HCT116 (cell line): ENCODE measurements around the gene POU2AF1. TPM values are rescaled to one million over a fixed set of nuclear protein-coding genes. Genes with fewer than 3 reads are reported as not detected.

Experiments
- ATAC-seq: fragments of 200-7000 bp; cut with Tn5 transposase; 2 replicates; pipeline ENCODE4 v1.9.1; 2020; ENCODE audit warnings: mild to moderate bottlenecking, moderate library complexity
- BruUV-seq: library from RNA; stranded (reverse); fragments of 400-500 nt; replicated peaks from 2 replicates; lab custom pipeline; 2021; lab: Mats Ljungman, UMichigan
- CTCF ChIA-PET: fragments of 300-600 bp; sonication (Branson Sonifier 250); formaldehyde crosslinking; loops from one replicate; lab custom pipeline; 2021; ENCODE audit warnings: antibody characterized with exemption; lab: Charles Lee
- POLR2A ChIA-PET: fragments of 300-600, 350-600 bp; sonication (Branson Sonifier 250); formaldehyde crosslinking; loops from one replicate; lab custom pipeline; 2021; ENCODE audit warnings: antibody characterized with exemption; lab: Charles Lee
- RAD21 ChIA-PET, 2 experiments: fragments of 300-600 bp; sonication (Branson Sonifier 250); formaldehyde crosslinking; loops; one replicate each; lab custom pipeline; 2023; ENCODE audit warnings: low total read pairs in 2 of 2; ENCODE audit not compliant: uncharacterized antibody in 2 of 2, unreplicated experiment in 2 of 2, low non-redundant PET in 1 of 2; lab: Charles Lee
- DNase-seq: peaks from one replicate; pipeline ENCODE4 v3.0.0-alpha.2; 2010; ENCODE audit warnings: low read depth, low spot score
- H2AFZ ChIP-seq: fragments of 200-600 bp; shearing (Covaris generic), sonication (generic); 2 replicates; pipeline ENCODE4 v1.6.1; 2017; ENCODE audit warnings: low read depth, mixed run types, mixed read lengths, antibody characterized with exemption, low read length; ENCODE audit not compliant: poor library complexity, severe bottlenecking
- H3K27ac ChIP-seq: 2 replicates; pipeline ENCODE4 v1.5.1; 2012; ENCODE audit warnings: low read depth, low read length
- H3K27me3 ChIP-seq: fragments of 200-600 bp; sonication (generic); 2 replicates; pipeline ENCODE4 v1.6.1; 2016; ENCODE audit warnings: mixed run types, low read length, mixed read lengths; ENCODE audit not compliant: insufficient read depth
- H3K36me3 ChIP-seq, 2 experiments: fragments of 200-500 bp in 1 of 2; fragments of 200-600 bp in 1 of 2; sonication (Bioruptor generic) in 1 of 2; sonication (generic) in 1 of 2; 2 replicates each; pipeline versions ENCODE4 v1.5.1 to v1.6.1; 2014 to 2016; ENCODE audit warnings: low read length in 2 of 2, inconsistent platforms in 1 of 2, mixed read lengths in 1 of 2, mixed run types in 1 of 2; ENCODE audit not compliant: insufficient read depth in 2 of 2, control insufficient read depth in 1 of 2
- H3K4me1 ChIP-seq, 2 experiments: fragments of 200-600 bp in 1 of 2; sonication (generic) in 1 of 2; 2 replicates each; pipeline versions ENCODE4 v1.5.1 to v1.6.1; 2012 to 2017; ENCODE audit warnings: low read length in 2 of 2, inconsistent platforms in 1 of 2, mild to moderate bottlenecking in 1 of 2, mixed read lengths in 1 of 2, mixed run types in 1 of 2, moderate library complexity in 1 of 2; ENCODE audit not compliant: insufficient read depth in 2 of 2, control insufficient read depth in 1 of 2
- H3K4me2 ChIP-seq: fragments of 200-600 bp; sonication (generic); 2 replicates; pipeline ENCODE4 v1.6.1; 2017; ENCODE audit warnings: mixed run types, low read length, mixed read lengths
- H3K4me3 ChIP-seq, 2 experiments: fragments of 200-600 bp in 1 of 2; sonication (generic) in 1 of 2; replicated peaks in 1 of 2; 2 replicates each; pipeline ENCODE4 v1.5.1; 2011 to 2016; ENCODE audit warnings: low read length in 2 of 2, control low read depth in 1 of 2, low read depth in 1 of 2, mild to moderate bottlenecking in 1 of 2, mixed read lengths in 1 of 2, mixed run types in 1 of 2
- H3K79me2 ChIP-seq: fragments of 200-600 bp; sonication (generic); 2 replicates; pipeline ENCODE4 v1.6.1; 2017; ENCODE audit warnings: mild to moderate bottlenecking, mixed run types, low read length, moderate library complexity, mixed read lengths; ENCODE audit not compliant: insufficient read depth
- H3K9ac ChIP-seq: fragments of 200-600 bp; sonication (generic); 2 replicates; pipeline ENCODE4 v1.6.1; 2016; ENCODE audit warnings: low read length, mixed read lengths
- H3K9me2 ChIP-seq: fragments of 200-600 bp; sonication (generic), shearing (Covaris generic); 2 replicates; pipeline ENCODE4 v1.6.1; 2017; ENCODE audit warnings: mixed run types, mild to moderate bottlenecking, moderate library complexity; ENCODE audit not compliant: insufficient read depth
- H3K9me3 ChIP-seq, 2 experiments: fragments of 200-500 bp in 1 of 2; fragments of 200-600 bp in 1 of 2; sonication (Bioruptor generic) in 1 of 2; sonication (generic) in 1 of 2; 2 replicates each; pipeline ENCODE4 v1.6.1; 2014 to 2017; ENCODE audit warnings: low read length in 2 of 2, mixed read lengths in 2 of 2, inconsistent platforms in 1 of 2, low read depth in 1 of 2, mild to moderate bottlenecking in 1 of 2, mixed run types in 1 of 2, moderate library complexity in 1 of 2; ENCODE audit not compliant: control insufficient read depth in 1 of 2, insufficient read depth in 1 of 2
- H4K20me1 ChIP-seq: fragments of 200-600 bp; sonication (generic), shearing (Covaris generic); 2 replicates; pipeline ENCODE4 v1.6.1; 2017; ENCODE audit warnings: mixed run types, mild to moderate bottlenecking, moderate library complexity; ENCODE audit not compliant: insufficient read depth
- CBX3 ChIP-seq: IDR thresholded peaks from 2 replicates; pipeline ENCODE4 v1.6.1; 2012; ENCODE audit warnings: low read depth
- CEBPB ChIP-seq: IDR thresholded peaks from 2 replicates; pipeline ENCODE4 v1.6.1; 2012; ENCODE audit warnings: low read depth
- ELF1 ChIP-seq: IDR thresholded peaks from 2 replicates; pipeline ENCODE4 v1.6.1; 2012; ENCODE audit warnings: low read depth, borderline replicate concordance
- EZH2 ChIP-seq: fragments of 200-600 bp; sonication (generic); IDR thresholded peaks from 2 replicates; pipeline ENCODE4 v1.6.1; 2017; ENCODE audit warnings: antibody characterized with exemption, mixed run types
- FOSL1 ChIP-seq: IDR thresholded peaks from 2 replicates; pipeline ENCODE4 v1.6.1; 2012; ENCODE audit warnings: low read depth
- POLR2A ChIP-seq: IDR thresholded peaks from 2 replicates; pipeline ENCODE4 v1.7.0; 2011; ENCODE audit warnings: borderline replicate concordance; ENCODE audit not compliant: insufficient read depth, insufficient read length; ENCODE audit errors: extremely low read depth
- RAD21 ChIP-seq: IDR thresholded peaks from 2 replicates; pipeline ENCODE4 v1.6.1; 2012; ENCODE audit warnings: low read depth, mild to moderate bottlenecking
- SRF ChIP-seq: IDR thresholded peaks from 2 replicates; pipeline ENCODE4 v1.6.1; 2012; ENCODE audit warnings: low read depth
- YY1 ChIP-seq: IDR thresholded peaks from 2 replicates; pipeline ENCODE4 v1.6.1; 2011; ENCODE audit warnings: low read length, low read depth, moderate library complexity, mild to moderate bottlenecking; ENCODE audit not compliant: insufficient replicate concordance; ENCODE audit errors: extremely low read depth
- ZFX ChIP-seq: fragments of 450-650 bp; IDR thresholded peaks from 2 replicates; pipeline ENCODE4 v1.6.1; 2017
- ZNF274 ChIP-seq: fragments of 200-500 bp; sonication (Bioruptor generic); IDR thresholded peaks from 2 replicates; pipeline ENCODE4 v1.6.1; 2014; ENCODE audit warnings: mild to moderate bottlenecking, low read depth, low read length, inconsistent platforms
- intact Hi-C: fragments of 100-400 bp; cut with micrococcal nuclease; formaldehyde crosslinking; loops from 2 replicates; pipeline ENCODE4 v1.10.0; 2022
- total RNA-seq: library from RNA; stranded (reverse); gene quantifications from one replicate; pipeline ENCODE4 v1.2.1, GENCODE V29; 2021; ENCODE audit not compliant: unreplicated experiment
- TF ChIP-seq, protein P1 (sequence below): IDR thresholded peaks from 2 replicates; pipeline ENCODE4 v1.6.1; 2012; ENCODE audit warnings: low read depth
- TF ChIP-seq, protein P2 (sequence below), 3 experiments: fragments of 200-600 bp in 1 of 3; sonication (generic) in 1 of 3; IDR thresholded peaks in 2 of 3; conservative IDR thresholded peaks in 1 of 3; 2 replicates each; pipeline ENCODE4 v1.5.1; 2012 to 2017; ENCODE audit warnings: low read depth in 2 of 3, low read length in 2 of 3, antibody characterized with exemption in 1 of 3, borderline replicate concordance in 1 of 3, control low read depth in 1 of 3, mild to moderate bottlenecking in 1 of 3, mixed read lengths in 1 of 3, mixed run types in 1 of 3, moderate library complexity in 1 of 3; ENCODE audit not compliant: insufficient read depth in 1 of 3

Gene POU2AF1
- total RNA-seq, 1 experiment from 2014 or later: 0.17 TPM

DNA sequence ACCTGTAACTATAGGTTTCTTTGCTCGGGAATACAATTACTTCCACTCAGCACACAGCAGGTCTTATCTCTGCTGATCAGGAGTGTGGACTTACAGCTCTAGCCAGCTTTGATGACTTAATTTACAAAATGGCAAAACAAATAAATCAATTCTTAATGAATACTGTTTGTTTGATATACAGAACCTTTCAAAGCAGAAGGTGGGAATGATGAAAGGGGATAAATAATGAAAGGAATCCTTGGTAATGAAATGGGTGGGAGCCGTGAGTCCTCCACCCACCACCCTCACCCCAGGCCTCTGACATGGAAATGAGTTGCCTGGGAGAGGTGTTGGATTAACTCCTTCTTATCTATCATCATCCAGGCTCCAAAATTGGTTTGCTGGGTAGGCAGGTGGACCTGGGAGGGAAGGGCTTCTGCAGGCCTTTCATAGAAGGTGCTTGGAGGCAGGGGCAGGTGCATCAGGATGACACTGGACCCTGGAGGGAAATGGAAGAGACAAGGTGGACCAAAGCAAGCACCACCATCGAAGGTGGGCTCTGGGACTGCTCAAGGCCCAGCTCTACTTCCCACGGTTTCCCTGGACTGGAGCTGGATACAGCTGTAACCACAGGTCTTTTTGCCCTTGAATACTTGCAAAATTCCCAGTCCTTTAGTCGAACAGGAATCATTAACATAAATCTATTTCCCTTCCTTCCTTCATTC is 23.0 kb downstream of the POU2AF1 start:
- H3K4me3 ChIP-seq: no peak overlapping the region
- no peak overlapping the region for H3K9ac ChIP-seq
- no TSS peak for BruUV-seq
- no peaks in the 10 kb centered on the region for H3K4me1 ChIP-seq
- no peak overlapping the region for H2AFZ ChIP-seq
- no peak for ATAC-seq
- ChIA-PET POLR2A (no interaction called here), RAD21 (no interaction called here), CTCF (no interaction called here)
- H3K27me3 ChIP-seq: no peaks in the 10 kb centered on the region
- H3K4me2 ChIP-seq: no peak overlapping the region
- no peaks in the 10 kb centered on the region for H3K36me3 ChIP-seq
- no peak for DNase-seq
- no peak overlapping the region for H3K27ac ChIP-seq
- H4K20me1 ChIP-seq: no peaks in the 10 kb centered on the region
- intact Hi-C loops: no loop called here
- H3K9me3 ChIP-seq: no peaks in the 10 kb centered on the region
- H3K9me2 ChIP-seq: no peaks in the 10 kb centered on the region
- H3K79me2 ChIP-seq: no peaks in the 10 kb centered on the region
- TF ChIP-seq, protein P1, sequence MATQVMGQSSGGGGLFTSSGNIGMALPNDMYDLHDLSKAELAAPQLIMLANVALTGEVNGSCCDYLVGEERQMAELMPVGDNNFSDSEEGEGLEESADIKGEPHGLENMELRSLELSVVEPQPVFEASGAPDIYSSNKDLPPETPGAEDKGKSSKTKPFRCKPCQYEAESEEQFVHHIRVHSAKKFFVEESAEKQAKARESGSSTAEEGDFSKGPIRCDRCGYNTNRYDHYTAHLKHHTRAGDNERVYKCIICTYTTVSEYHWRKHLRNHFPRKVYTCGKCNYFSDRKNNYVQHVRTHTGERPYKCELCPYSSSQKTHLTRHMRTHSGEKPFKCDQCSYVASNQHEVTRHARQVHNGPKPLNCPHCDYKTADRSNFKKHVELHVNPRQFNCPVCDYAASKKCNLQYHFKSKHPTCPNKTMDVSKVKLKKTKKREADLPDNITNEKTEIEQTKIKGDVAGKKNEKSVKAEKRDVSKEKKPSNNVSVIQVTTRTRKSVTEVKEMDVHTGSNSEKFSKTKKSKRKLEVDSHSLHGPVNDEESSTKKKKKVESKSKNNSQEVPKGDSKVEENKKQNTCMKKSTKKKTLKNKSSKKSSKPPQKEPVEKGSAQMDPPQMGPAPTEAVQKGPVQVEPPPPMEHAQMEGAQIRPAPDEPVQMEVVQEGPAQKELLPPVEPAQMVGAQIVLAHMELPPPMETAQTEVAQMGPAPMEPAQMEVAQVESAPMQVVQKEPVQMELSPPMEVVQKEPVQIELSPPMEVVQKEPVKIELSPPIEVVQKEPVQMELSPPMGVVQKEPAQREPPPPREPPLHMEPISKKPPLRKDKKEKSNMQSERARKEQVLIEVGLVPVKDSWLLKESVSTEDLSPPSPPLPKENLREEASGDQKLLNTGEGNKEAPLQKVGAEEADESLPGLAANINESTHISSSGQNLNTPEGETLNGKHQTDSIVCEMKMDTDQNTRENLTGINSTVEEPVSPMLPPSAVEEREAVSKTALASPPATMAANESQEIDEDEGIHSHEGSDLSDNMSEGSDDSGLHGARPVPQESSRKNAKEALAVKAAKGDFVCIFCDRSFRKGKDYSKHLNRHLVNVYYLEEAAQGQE: no peak
- no peak for TF ChIP-seq EZH2
- no peak for TF ChIP-seq ELF1

DNA sequence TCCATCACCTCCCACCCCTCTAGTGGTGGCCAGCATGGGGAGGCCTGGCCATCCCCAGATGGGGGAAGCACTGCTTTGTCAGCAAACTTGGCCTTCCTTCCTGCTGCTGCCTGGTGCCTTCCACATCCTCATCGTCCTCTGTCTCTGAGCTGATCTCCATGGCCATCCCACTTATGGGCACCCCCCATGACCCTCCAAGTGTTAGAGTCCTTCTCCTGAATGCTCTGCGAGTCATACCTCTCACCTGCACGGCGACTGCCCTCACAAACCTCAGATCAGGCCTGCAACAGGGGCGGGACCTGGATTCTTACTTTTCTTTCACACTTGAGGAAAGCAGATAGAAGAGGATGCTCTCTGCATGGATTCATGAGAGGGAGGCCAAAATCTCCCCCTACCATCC is 24.0 kb downstream of the POU2AF1 start:
- RAD21 ChIA-PET: no interaction called here
- H3K9me2 ChIP-seq: no peaks in the 10 kb centered on the region
- no peak overlapping the region for H3K27ac ChIP-seq
- no peak overlapping the region for H3K4me2 ChIP-seq
- H3K9me3 ChIP-seq: no peaks in the 10 kb centered on the region
- H2AFZ ChIP-seq: no peak overlapping the region
- H4K20me1 ChIP-seq: no peaks in the 10 kb centered on the region
- DNase-seq (no peak), ATAC-seq (no peak)
- BruUV-seq: no TSS peak
- no peak overlapping the region for H3K9ac ChIP-seq
- TF ChIP-seq YY1 (no peak), CBX3 (no peak), SRF (no peak), CEBPB (no peak), RAD21 (no peak), POLR2A (no peak), ZFX (no peak), ZNF274 (no peak), ELF1 (no peak), FOSL1 (no peak)
- TF ChIP-seq, protein P2, sequence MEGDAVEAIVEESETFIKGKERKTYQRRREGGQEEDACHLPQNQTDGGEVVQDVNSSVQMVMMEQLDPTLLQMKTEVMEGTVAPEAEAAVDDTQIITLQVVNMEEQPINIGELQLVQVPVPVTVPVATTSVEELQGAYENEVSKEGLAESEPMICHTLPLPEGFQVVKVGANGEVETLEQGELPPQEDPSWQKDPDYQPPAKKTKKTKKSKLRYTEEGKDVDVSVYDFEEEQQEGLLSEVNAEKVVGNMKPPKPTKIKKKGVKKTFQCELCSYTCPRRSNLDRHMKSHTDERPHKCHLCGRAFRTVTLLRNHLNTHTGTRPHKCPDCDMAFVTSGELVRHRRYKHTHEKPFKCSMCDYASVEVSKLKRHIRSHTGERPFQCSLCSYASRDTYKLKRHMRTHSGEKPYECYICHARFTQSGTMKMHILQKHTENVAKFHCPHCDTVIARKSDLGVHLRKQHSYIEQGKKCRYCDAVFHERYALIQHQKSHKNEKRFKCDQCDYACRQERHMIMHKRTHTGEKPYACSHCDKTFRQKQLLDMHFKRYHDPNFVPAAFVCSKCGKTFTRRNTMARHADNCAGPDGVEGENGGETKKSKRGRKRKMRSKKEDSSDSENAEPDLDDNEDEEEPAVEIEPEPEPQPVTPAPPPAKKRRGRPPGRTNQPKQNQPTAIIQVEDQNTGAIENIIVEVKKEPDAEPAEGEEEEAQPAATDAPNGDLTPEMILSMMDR (IDR thresholded peaks at IDR 0.05 in 2 of 3, conservative IDR thresholded peaks at IDR 0.05 in 1 of 3; ENCODE audit: borderline replicate concordance in 1 of 3, insufficient read depth in 1 of 3, low read depth in 2 of 3, low read length in 2 of 3): no peak
- no peaks in the 10 kb centered on the region for H3K4me1 ChIP-seq
- H3K79me2 ChIP-seq: no peaks in the 10 kb centered on the region
- intact Hi-C loops: no loop called here
- POLR2A ChIA-PET: no interaction called here
- H3K27me3 ChIP-seq: peaks cover 8% of the 10 kb centered on the region; the same call in 1 of the 2 replicates
- no peaks in the 10 kb centered on the region for H3K36me3 ChIP-seq
- CTCF ChIA-PET: no interaction called here
- no peak overlapping the region for H3K4me3 ChIP-seq
